DMS53 (cell line): Measurements from ENCODE around the gene ZNF785.
"Not testable (repeated sequence)": the region's sequence is repeated elsewhere in the genome, so short reads cannot be mapped to it uniquely, and the experiment has no call there.

ENCODE experiments used
- DNase-seq: peaks from one replicate; lab custom pipeline; 2025; lab: John Stamatoyannopoulos, UW

The ZNF785 gene

GRCh38 chr16:30585400-30586191 lies at the start of gene ZNF785:
ZNF785 (minus strand) TSS chr16:30585697; CDS start chr16:30585611, 86 bp downstream.
- DNase-seq: peak; percentile 98

- no peak for DNase-seq
Observed at GRCh38 chr16:30633526-30633925, 48.0 kb upstream of the ZNF785 start.

GRCh38 chr16:30632454-30632853 lies 47.0 kb upstream of the ZNF785 start:
- not testable (repeated sequence) for DNase-seq

GRCh38 chr16:30628628-30629540 lies 43.4 kb upstream of the ZNF785 start:
- peak; percentile 89 for DNase-seq

GRCh38 chr16:30626236-30626635 lies 40.7 kb upstream of the ZNF785 start:
- no peak for DNase-seq

- DNase-seq: no peak
Observed at GRCh38 chr16:30623536-30624283, 38.2 kb upstream of the ZNF785 start.

- DNase-seq: no peak
Observed at GRCh38 chr16:30622455-30623032, 37.0 kb upstream of the ZNF785 start.

GRCh38 chr16:30621765-30622164 lies 36.3 kb upstream of the ZNF785 start:
- DNase-seq: no peak

- no peak for DNase-seq
Observed at GRCh38 chr16:30620169-30620568, 34.7 kb upstream of the ZNF785 start.

GRCh38 chr16:30619638-30620037 lies 34.1 kb upstream of the ZNF785 start:
- DNase-seq: no peak

- DNase-seq: no peak
Observed at GRCh38 chr16:30619202-30619601, 33.7 kb upstream of the ZNF785 start.

- peak; percentile 67 for DNase-seq
Observed at GRCh38 chr16:30615358-30616091, 30.0 kb upstream of the ZNF785 start.

- DNase-seq: peak; percentile 96
Observed at GRCh38 chr16:30609926-30610839, 24.7 kb upstream of the ZNF785 start, which contains the start of gene ZNF689. ZNF689 (minus strand) TSS chr16:30610389; CDS start chr16:30610041, 348 bp downstream.

- DNase-seq: peak; percentile 68
Observed at GRCh38 chr16:30609002-30609925, 23.8 kb upstream of the ZNF785 start.

- DNase-seq: no peak
Observed at GRCh38 chr16:30606004-30606403, 20.5 kb upstream of the ZNF785 start.

- no peak for DNase-seq
Observed at GRCh38 chr16:30605158-30605557, 19.7 kb upstream of the ZNF785 start.

GRCh38 chr16:30604316-30604947 lies 18.9 kb upstream of the ZNF785 start:
- DNase-seq: no peak

GRCh38 chr16:30603945-30604315 lies 18.4 kb upstream of the ZNF785 start:
- no peak for DNase-seq
